Endothelial cell of umbilical vein (primary cell): ENCODE measurements around the gene LINC01488. TPM values are rescaled to one million over a fixed set of nuclear protein-coding genes. Genes with fewer than 3 reads are reported as not detected.

ENCODE experiments used
- BruUV-seq: library from RNA; stranded (reverse); fragments of 400-500 nt; replicated peaks from 2 replicates; lab custom pipeline; 2021; lab: Mats Ljungman, UMichigan
- CTCF ChIA-PET: fragments of 300-600, 350-600 bp; sonication (Branson Sonifier 250); formaldehyde crosslinking; loops from one replicate; lab custom pipeline; 2021; ENCODE audit warnings: antibody characterized with exemption, inconsistent platforms; lab: Charles Lee
- POLR2A ChIA-PET: fragments of 300-600, 350-600 bp; sonication (Branson Sonifier 250); formaldehyde crosslinking; loops from one replicate; lab custom pipeline; 2021; ENCODE audit warnings: antibody characterized with exemption, inconsistent platforms; lab: Charles Lee
- DNase-seq: peaks from one replicate; pipeline ENCODE4 v3.0.0-alpha.2; 2011; ENCODE audit warnings: low read depth, low spot score
- FAIRE-seq: peaks from 2 replicates; lab custom pipeline; 2011; peaks lifted over from hg19 to GRCh38; lab: Jason Lieb, UNC
- H2AFZ ChIP-seq: 2 replicates; pipeline ENCODE4 v1.6.0; 2012; ENCODE audit warnings: low read depth, low read length, control low read depth, inconsistent platforms
- H3K27ac ChIP-seq: 2 replicates; pipeline ENCODE4 v1.5.1; 2011; ENCODE audit warnings: low read depth, mild to moderate bottlenecking, control low read depth, low read length, moderate library complexity; ENCODE audit not compliant: insufficient read depth
- H3K27me3 ChIP-seq, 2 experiments: 2 replicates each; pipeline versions ENCODE4 v1.6.0 to v1.6.1; 2011; ENCODE audit warnings: low read length in 2 of 2, mixed read lengths in 1 of 2; ENCODE audit not compliant: control insufficient read depth in 2 of 2, insufficient read depth in 2 of 2
- H3K36me3 ChIP-seq, 2 experiments: 2 replicates in 1 of 2; 3 replicates in 1 of 2; pipeline ENCODE4 v1.5.1; 2011; ENCODE audit warnings: low read length in 2 of 2, mild to moderate bottlenecking in 1 of 2, moderate library complexity in 1 of 2; ENCODE audit not compliant: control insufficient read depth in 2 of 2, insufficient read depth in 2 of 2; ENCODE audit errors: extremely low read depth in 1 of 2
- H3K4me1 ChIP-seq: 3 replicates; pipeline ENCODE4 v1.5.1; 2011; ENCODE audit warnings: mild to moderate bottlenecking, low read length; ENCODE audit not compliant: control insufficient read depth, insufficient read depth; ENCODE audit errors: extremely low read depth
- H3K4me2 ChIP-seq: 2 replicates; pipeline ENCODE4 v1.6.1; 2011; ENCODE audit warnings: low read length, control low read depth, mixed read lengths; ENCODE audit not compliant: insufficient read depth
- H3K4me3 ChIP-seq, 3 experiments: fragments of 200-600 bp in 1 of 3; sonication (generic), shearing (Covaris generic) in 1 of 3; replicated peaks in 1 of 3; 2 replicates each; pipeline ENCODE4 v1.5.1; 2011 to 2016; ENCODE audit warnings: control low read depth in 3 of 3, low read length in 3 of 3, mild to moderate bottlenecking in 2 of 3, inconsistent platforms in 1 of 3, low read depth in 1 of 3, moderate library complexity in 1 of 3; ENCODE audit not compliant: insufficient read depth in 1 of 3
- H3K79me2 ChIP-seq: 2 replicates; pipeline ENCODE4 v1.6.0; 2012; ENCODE audit warnings: low read length, inconsistent platforms; ENCODE audit not compliant: control insufficient read depth, insufficient read depth
- H3K9ac ChIP-seq: replicated peaks from 2 replicates; pipeline ENCODE3; 2011; ENCODE audit warnings: low read length, control low read depth; ENCODE audit not compliant: insufficient read depth; ENCODE audit errors: extremely low read depth
- H3K9me1 ChIP-seq: replicated peaks from 3 replicates; pipeline ENCODE4 v1.6.0; 2011; ENCODE audit warnings: mild to moderate bottlenecking, low read length; ENCODE audit not compliant: control insufficient read depth, insufficient read depth; ENCODE audit errors: extremely low read depth
- H3K9me3 ChIP-seq: replicated peaks from 2 replicates; pipeline ENCODE4 v1.5.1; 2012; ENCODE audit warnings: low read length, inconsistent platforms; ENCODE audit not compliant: control insufficient read depth, insufficient read depth
- H4K20me1 ChIP-seq: replicated peaks from 2 replicates; pipeline ENCODE3; 2011; ENCODE audit warnings: mild to moderate bottlenecking, low read length; ENCODE audit not compliant: control insufficient read depth, insufficient read depth; ENCODE audit errors: extremely low read depth
- CTCF ChIP-seq, 2 donors: IDR thresholded peaks; 1 replicate in 1 of 2; 2 replicates in 1 of 2; pipeline ENCODE4 v1.5.1; 2011; ENCODE audit warnings: low read length in 2 of 2, mild to moderate bottlenecking in 2 of 2, moderate library complexity in 2 of 2, control low read depth in 1 of 2, inconsistent platforms in 1 of 2, low read depth in 1 of 2; ENCODE audit not compliant: insufficient read depth in 1 of 2; ENCODE audit errors: extremely low read depth in 1 of 2
- EZH2 ChIP-seq: IDR thresholded peaks from 2 replicates; pipeline ENCODE4 v1.6.1; 2012; ENCODE audit warnings: borderline replicate concordance, low read depth, mild to moderate bottlenecking, moderate library complexity, low read length, inconsistent platforms; ENCODE audit not compliant: severe bottlenecking
- FOS ChIP-seq: IDR thresholded peaks from 2 replicates; pipeline ENCODE4 v1.6.1; 2011; ENCODE audit warnings: mild to moderate bottlenecking, low read length, moderate library complexity, borderline replicate concordance; ENCODE audit not compliant: insufficient read depth
- GATA2 ChIP-seq: IDR thresholded peaks from 2 replicates; pipeline ENCODE4 v1.7.0; 2011; ENCODE audit warnings: low read depth, mild to moderate bottlenecking, moderate library complexity, mixed read lengths, low read length; ENCODE audit not compliant: insufficient read length, insufficient read depth
- JUN ChIP-seq: IDR thresholded peaks from 2 replicates; pipeline ENCODE4 v1.6.1; 2011; ENCODE audit warnings: borderline replicate concordance, low read depth; ENCODE audit not compliant: insufficient read length, insufficient read depth
- MAX ChIP-seq: IDR thresholded peaks from 2 replicates; pipeline ENCODE4 v1.6.1; 2011; ENCODE audit not compliant: insufficient read depth, insufficient read length
- MYC ChIP-seq: IDR thresholded peaks from one replicate; pipeline ENCODE4 v1.6.1; 2011; ENCODE audit warnings: mild to moderate bottlenecking, low read depth, low read length
- POLR2A ChIP-seq: IDR thresholded peaks from 2 replicates; pipeline ENCODE4 v1.6.1; 2012; ENCODE audit warnings: low read depth, mild to moderate bottlenecking, control low read depth, low read length
- POLR2AphosphoS5 ChIP-seq: IDR thresholded peaks from 2 replicates; pipeline ENCODE4 v1.6.1; 2012; ENCODE audit warnings: low read depth, mild to moderate bottlenecking, control low read depth, low read length, moderate library complexity; ENCODE audit not compliant: insufficient read depth
- dilution Hi-C: fragments of 300-500 bp; cut with MboI; formaldehyde crosslinking; loops from one replicate; pipeline ENCODE4 v1.15.0; 2019; ENCODE audit warnings: low sequenced_read_pairs; ENCODE audit not compliant: extremely low pct_ligation_motif_present
- intact Hi-C: fragments of 100-400 bp; cut with micrococcal nuclease; formaldehyde crosslinking; loops from one replicate; pipeline ENCODE4 v1.10.0; 2022
- polyA plus RNA-seq, 4 experiments: library from polyadenylated mRNA; depleted of rRNA in 3 of 4; stranded (reverse) in 3 of 4; unstranded in 1 of 4; fragments of >200 nt; gene quantifications; 2 replicates each; pipeline versions ENCODE4 v1.2.1 to v1.2.3, GENCODE V29; 2011 to 2012; ENCODE audit warnings: missing spikeins in 1 of 4
- total RNA-seq: library from RNA; stranded (reverse); gene quantifications from 2 replicates; pipeline ENCODE4 v1.2.3, GENCODE V29; 2021

The LINC01488 gene
- total and polyA plus RNA-seq, 2 donors (not counting 3 experiments of a cell fraction or from before 2014, with no cell fraction given) = not detected

- Histone ChIP-seq H3K9ac (no peak overlapping the region), H2AFZ (no peak overlapping the region), H3K27me3 (no peaks in the 10 kb centered on the region), H3K9me1 (no peaks in the 10 kb centered on the region), H3K4me2 (no peak overlapping the region), H4K20me1 (no peaks in the 10 kb centered on the region), H3K9me3 (no peaks in the 10 kb centered on the region), H3K79me2 (no peaks in the 10 kb centered on the region), H3K27ac (no peak overlapping the region), H3K36me3 (no peaks in the 10 kb centered on the region), H3K4me1 (peaks cover 23% of the 10 kb centered on the region), H3K4me3 (no peak overlapping the region)
- TF ChIP-seq MAX = no peak
- no peak for TF ChIP-seq MYC
- no peak for TF ChIP-seq EZH2
- TF ChIP-seq JUN = no peak
- TF ChIP-seq CTCF (IDR thresholded peaks at IDR 0.05; ENCODE audit: extremely low read depth in 1 of 2, insufficient read depth in 1 of 2, low read depth in 1 of 2, low read length in 2 of 2) = no peak
- TF ChIP-seq POLR2A = no peak
- no peak for TF ChIP-seq FOS
- TF ChIP-seq POLR2AphosphoS5 = no peak
- no peak for TF ChIP-seq GATA2
- intact Hi-C loops (no loop called here), dilution Hi-C loops (no loop called here)
- CTCF ChIA-PET = interaction anchor here (1.5 kb wide), 1 partner anchor 10 kb away, joined by 4 read pairs; no protein-coding TSS in a partner anchor
- no TSS peak for BruUV-seq
- FAIRE-seq (no peak), DNase-seq (no peak)
- POLR2A ChIA-PET = no interaction called here
Observed at GRCh38 chr11:69439651-69440464, 41.6 kb upstream of the LINC01488 start.
